B cell (primary cell): ENCODE results near the gene BST2. TPM values are rescaled to one million over a fixed set of nuclear protein-coding genes. Genes with fewer than 3 reads are reported as not detected.

Source experiments
- ATAC-seq: fragments of 200-7000 bp; cut with Tn5 transposase; one replicate; pipeline ENCODE4 v1.10.0; 2021; ENCODE audit warnings: low read depth, mild to moderate bottlenecking, moderate number of reproducible peaks, moderate library complexity
- CTCF ChIA-PET: fragments of 350-600 bp; sonication (Branson Sonifier 250); formaldehyde crosslinking; loops from one replicate; lab custom pipeline; 2021; ENCODE audit warnings: antibody characterized with exemption, inconsistent platforms; lab: Charles Lee
- POLR2A ChIA-PET: fragments of 350-600 bp; sonication (Branson Sonifier 250); formaldehyde crosslinking; loops from one replicate; lab custom pipeline; 2021; ENCODE audit warnings: antibody characterized with exemption; lab: Charles Lee
- DNase-seq: peaks from one replicate; pipeline ENCODE4 v3.0.0; 2013
- H2AFZ ChIP-seq: 2 replicates; pipeline ENCODE4 v1.6.1; 2012; ENCODE audit warnings: mild to moderate bottlenecking, low read depth, low read length; ENCODE audit not compliant: insufficient read depth, poor library complexity, severe bottlenecking
- H3K27ac ChIP-seq, 2 donors: 1 replicate in 1 of 2; 2 replicates in 1 of 2; pipeline ENCODE4 v1.5.1; 2012 to 2013; ENCODE audit warnings: low read length in 2 of 2, mild to moderate bottlenecking in 2 of 2, moderate library complexity in 1 of 2
- H3K27me3 ChIP-seq, 4 experiments: fragments of 200-600 bp in 1 of 4; sonication (generic) in 1 of 4; replicated peaks in 1 of 4; 1 replicate in 2 of 4; 2 replicates in 2 of 4; pipeline versions ENCODE4 v1.6.1 to v1.7.0; 2013 to 2016; ENCODE audit warnings: low read length in 3 of 4, mild to moderate bottlenecking in 2 of 4, mixed read lengths in 1 of 4, moderate library complexity in 1 of 4; ENCODE audit not compliant: insufficient read depth in 4 of 4, control insufficient read depth in 3 of 4; ENCODE audit errors: control extremely low read depth in 1 of 4
- H3K36me3 ChIP-seq, 2 experiments: replicated peaks in 1 of 2; 1 replicate in 1 of 2; 2 replicates in 1 of 2; pipeline versions ENCODE4 v1.6.1 to v1.7.1; 2013; ENCODE audit warnings: low read length in 1 of 2; ENCODE audit not compliant: insufficient read depth in 2 of 2, control insufficient read depth in 1 of 2; ENCODE audit errors: control extremely low read depth in 1 of 2, extremely low read depth in 1 of 2
- H3K4me1 ChIP-seq, 2 donors: fragments of 200-600 bp in 1 of 2; sonication (generic) in 1 of 2; 1 replicate in 1 of 2; 2 replicates in 1 of 2; pipeline versions ENCODE4 v1.5.1 to v1.6.1; 2013 to 2017; ENCODE audit warnings: low read length in 2 of 2; ENCODE audit not compliant: control insufficient read depth in 2 of 2, insufficient read depth in 2 of 2
- H3K4me2 ChIP-seq: replicated peaks from 2 replicates; pipeline ENCODE3; 2012; ENCODE audit warnings: mild to moderate bottlenecking, low read depth, low read length; ENCODE audit not compliant: poor library complexity, severe bottlenecking
- H3K4me3 ChIP-seq, 5 experiments: fragments of 200-600 bp in 1 of 5; sonication (generic) in 1 of 5; 1 replicate in 3 of 5; 2 replicates in 2 of 5; pipeline versions ENCODE4 v1.5.1 to v1.7.0; 2011 to 2016; ENCODE audit warnings: low read length in 4 of 5, mild to moderate bottlenecking in 4 of 5, low read depth in 2 of 5, control low read depth in 1 of 5, moderate library complexity in 1 of 5; ENCODE audit not compliant: insufficient read depth in 1 of 5; ENCODE audit errors: control extremely low read depth in 1 of 5, extremely low read depth in 1 of 5
- H3K79me2 ChIP-seq: fragments of 200-600 bp; sonication (generic); one replicate; pipeline ENCODE4 v1.6.0; 2016; ENCODE audit warnings: low read length; ENCODE audit not compliant: control insufficient read depth, insufficient read depth
- H3K9ac ChIP-seq: fragments of 200-600 bp; sonication (generic); 2 replicates; pipeline ENCODE4 v1.6.1; 2017; ENCODE audit warnings: mild to moderate bottlenecking, low read length, moderate library complexity
- H3K9me3 ChIP-seq, 3 donors: one replicate each; pipeline versions ENCODE4 v1.6.1 to v1.7.1; 2013; ENCODE audit warnings: low read length in 2 of 3; ENCODE audit not compliant: control insufficient read depth in 2 of 3, insufficient read depth in 1 of 3; ENCODE audit errors: control extremely low read depth in 1 of 3
- H4K20me1 ChIP-seq: 2 replicates; pipeline ENCODE4 v1.6.0; 2012; ENCODE audit warnings: mild to moderate bottlenecking, low read length; ENCODE audit not compliant: insufficient read depth, control insufficient read depth, poor library complexity, severe bottlenecking
- H3K27ac Mint-ChIP-seq: one replicate; pipeline ENCODE4 v1.8.0; 2021; ENCODE audit warnings: mixed read lengths
- H3K27me3 Mint-ChIP-seq: one replicate; pipeline ENCODE4 v1.8.0; 2021; ENCODE audit warnings: mixed read lengths
- H3K4me1 Mint-ChIP-seq: one replicate; pipeline ENCODE4 v1.8.0; 2021; ENCODE audit warnings: mixed read lengths
- H3K4me3 Mint-ChIP-seq: one replicate; pipeline ENCODE4 v1.8.0; 2021; ENCODE audit warnings: mixed read lengths
- H3K9me3 Mint-ChIP-seq: one replicate; pipeline ENCODE4 v1.8.0; 2022; ENCODE audit warnings: mixed read lengths; ENCODE audit not compliant: insufficient read depth
- EZH2 ChIP-seq: IDR thresholded peaks from 2 replicates; pipeline ENCODE4 v1.6.1; 2012; ENCODE audit warnings: borderline replicate concordance, low read depth, mild to moderate bottlenecking, moderate library complexity, low read length; ENCODE audit not compliant: insufficient read depth, poor library complexity, severe bottlenecking
- WGBS: methylation state at CpG from one replicate; pipeline ENCODE4 v1.1.5; 2013; ENCODE audit warnings: missing lambda C conversion rate; ENCODE audit not compliant: insufficient coverage; 5-methylcytosine and 5-hydroxymethylcytosine counted together
- intact Hi-C: fragments of 100-400 bp; cut with micrococcal nuclease; formaldehyde crosslinking; loops from one replicate; pipeline ENCODE4 v1.10.0; 2022
- polyA plus RNA-seq: library from polyadenylated mRNA; depleted of rRNA; stranded (reverse); fragments of >200 nt; gene quantifications from 2 replicates; pipeline ENCODE4 v1.2.3, GENCODE V29; 2012
- total RNA-seq, 2 donors: library from RNA; stranded (reverse); fragments of 120-200 nt in 1 of 2; gene quantifications; 1 replicate in 1 of 2; 2 replicates in 1 of 2; pipeline versions ENCODE4 v1.2.3 to v1.2.4, GENCODE V29; 2013 to 2022
- TF ChIP-seq, protein P1 (sequence below): fragments of 200-600 bp; IDR thresholded peaks from one replicate; pipeline ENCODE4 v1.8.0; 2022; ENCODE audit warnings: antibody characterized with exemption, mild to moderate bottlenecking

Gene BST2
- total and polyA plus RNA-seq, 2 donors (not counting 1 experiment from before 2014, with no cell fraction given) = 59.7 to 79.5 TPM

DNA sequence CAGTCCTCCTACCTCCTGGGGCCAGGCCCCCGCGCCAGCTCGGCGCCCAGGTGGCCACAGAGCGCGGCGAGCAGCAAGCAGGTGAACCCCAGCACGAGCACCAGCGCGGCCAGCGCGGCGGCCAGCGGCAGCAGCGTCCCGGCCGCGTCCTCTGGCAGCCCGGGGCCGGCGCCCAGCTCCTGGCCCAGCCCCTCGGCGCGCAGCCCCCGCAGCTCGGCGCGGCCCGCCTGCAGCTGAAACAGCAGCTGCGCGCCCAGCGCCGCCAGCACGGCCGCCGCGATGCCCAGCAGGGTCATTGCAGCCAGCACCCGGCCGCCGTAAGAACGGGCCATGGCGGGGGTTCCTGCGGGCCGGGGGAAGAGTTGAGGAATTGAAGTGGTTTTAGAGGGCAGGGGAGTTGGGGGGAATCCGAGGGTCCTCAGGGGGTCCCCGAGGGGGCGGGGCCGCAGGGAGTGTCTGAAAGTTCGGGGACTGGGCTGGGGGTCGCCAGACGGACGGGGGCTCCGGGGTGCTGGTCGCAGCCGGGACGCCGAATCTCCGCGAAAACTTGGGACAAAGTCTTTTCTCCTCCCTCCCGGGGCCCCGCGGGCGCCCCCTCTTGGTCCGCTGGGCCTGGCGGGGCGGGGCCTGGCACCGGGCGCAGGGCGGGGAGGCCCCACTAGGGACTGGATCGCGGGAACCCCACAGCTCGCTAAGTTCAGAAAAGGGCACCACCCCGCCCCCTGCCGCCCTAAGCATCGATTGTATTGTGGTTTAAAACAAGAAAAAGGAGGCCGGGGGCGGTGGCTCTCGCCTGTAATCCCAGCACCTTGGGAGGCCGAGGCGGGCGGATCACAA lies 42.9 kb upstream of the BST2 start, which contains the start of gene TMEM221:
TMEM221 (minus strand) TSS at position 538 of the 837 bp plus-strand sequence; CDS start at position 332, 206 bp downstream.
- 1% methylated on average over 79 of the region's 81 CpGs for WGBS
- Histone ChIP-seq H3K4me1 (peaks cover 6 to 12% of the 10 kb centered on the region in 2 donors), H4K20me1 (no peaks in the 10 kb centered on the region), H3K27me3 (peaks cover 0 to 53% (median 15%) of the 10 kb centered on the region in 4 experiments), H3K9me3 (peaks cover 2 to 3% (median 2%) of the 10 kb centered on the region in 3 donors), H3K36me3 (no peaks in the 10 kb centered on the region), H3K27ac (no peak within 1 kb of the TSS), H2AFZ (peak within 1 kb of the TSS; percentile 28), H3K4me3 (peak within 1 kb of the TSS in 3 of 5 experiments; percentile 3 to 29 (median 15)), H3K79me2 (no peaks in the 10 kb centered on the region), H3K4me2 (peak within 1 kb of the TSS; percentile 79), H3K9ac (no peak within 1 kb of the TSS)
- intact Hi-C loops = loop anchor here (10.0 kb wide), 1 partner anchor 406 kb away; the partner anchor contains the start of gene RPL18A
- no peak within 1 kb of the TSS for H3K27ac Mint-ChIP-seq
- TF ChIP-seq, protein P1, sequence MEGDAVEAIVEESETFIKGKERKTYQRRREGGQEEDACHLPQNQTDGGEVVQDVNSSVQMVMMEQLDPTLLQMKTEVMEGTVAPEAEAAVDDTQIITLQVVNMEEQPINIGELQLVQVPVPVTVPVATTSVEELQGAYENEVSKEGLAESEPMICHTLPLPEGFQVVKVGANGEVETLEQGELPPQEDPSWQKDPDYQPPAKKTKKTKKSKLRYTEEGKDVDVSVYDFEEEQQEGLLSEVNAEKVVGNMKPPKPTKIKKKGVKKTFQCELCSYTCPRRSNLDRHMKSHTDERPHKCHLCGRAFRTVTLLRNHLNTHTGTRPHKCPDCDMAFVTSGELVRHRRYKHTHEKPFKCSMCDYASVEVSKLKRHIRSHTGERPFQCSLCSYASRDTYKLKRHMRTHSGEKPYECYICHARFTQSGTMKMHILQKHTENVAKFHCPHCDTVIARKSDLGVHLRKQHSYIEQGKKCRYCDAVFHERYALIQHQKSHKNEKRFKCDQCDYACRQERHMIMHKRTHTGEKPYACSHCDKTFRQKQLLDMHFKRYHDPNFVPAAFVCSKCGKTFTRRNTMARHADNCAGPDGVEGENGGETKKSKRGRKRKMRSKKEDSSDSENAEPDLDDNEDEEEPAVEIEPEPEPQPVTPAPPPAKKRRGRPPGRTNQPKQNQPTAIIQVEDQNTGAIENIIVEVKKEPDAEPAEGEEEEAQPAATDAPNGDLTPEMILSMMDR = peak; percentile 68
- no peak for TF ChIP-seq EZH2
- CTCF ChIA-PET = interaction anchor here (0.6 to 2.2 kb wide), 8 partner anchors 10 to 125 kb away, joined by 3 to 8 read pairs (median 3); partner anchors contain the start of gene BST2
- H3K27me3 Mint-ChIP-seq = peaks cover 28% of the 10 kb centered on the region
- peak within 1 kb of the TSS; percentile 48 for H3K4me3 Mint-ChIP-seq
- POLR2A ChIA-PET = no interaction called here
- ATAC-seq = peak; percentile 86
- DNase-seq = peak; percentile 73
- H3K9me3 Mint-ChIP-seq = no peaks in the 10 kb centered on the region
- H3K4me1 Mint-ChIP-seq = peaks cover 13% of the 10 kb centered on the region
